Measurements from ENCODE around the gene SLC43A1.
"Not testable (repeated sequence)": the region's sequence is repeated elsewhere in the genome, so short reads cannot be mapped to it uniquely, and the experiment has no call there.

Gene SLC43A1

GRCh38 chr11:57515332-57516060, at the start of gene SLC43A1:
Gene SLC43A1, minus strand, starts transcription at chr11:57515702. Its CDS starts 1,591 bp downstream, at chr11:57514111.
- DNase-seq, result peak in 9 of 58 donors; percentile 4 to 37 (median 19)

- DNase-seq, result no peak
These were observed 47.1 kb upstream of the SLC43A1 start for GRCh38 chr11:57562596-57562995.

- no peak for DNase-seq
These were observed 44.6 kb upstream of the SLC43A1 start for GRCh38 chr11:57560146-57560545.

- no peak for DNase-seq
These were observed 40.5 kb upstream of the SLC43A1 start for GRCh38 chr11:57556041-57556440.

GRCh38 chr11:57555393-57555792, 39.9 kb upstream of the SLC43A1 start:
- no peak for DNase-seq

- DNase-seq, result no peak
These were observed 37.0 kb upstream of the SLC43A1 start for GRCh38 chr11:57552479-57552878.

- no peak for DNase-seq
These were observed 36.4 kb upstream of the SLC43A1 start for GRCh38 chr11:57551941-57552340.

GRCh38 chr11:57549983-57550382, 34.5 kb upstream of the SLC43A1 start:
- no peak for DNase-seq

GRCh38 chr11:57547854-57548377, 32.4 kb upstream of the SLC43A1 start:
- no peak for DNase-seq

- no peak for DNase-seq
These were observed 31.5 kb upstream of the SLC43A1 start for GRCh38 chr11:57546869-57547475.

GRCh38 chr11:57546451-57546850, 30.9 kb upstream of the SLC43A1 start:
- DNase-seq, result no peak

GRCh38 chr11:57545883-57546282, 30.4 kb upstream of the SLC43A1 start:
- no peak for DNase-seq

GRCh38 chr11:57544566-57544965, 29.1 kb upstream of the SLC43A1 start:
- no peak for DNase-seq

GRCh38 chr11:57543593-57543992, 28.1 kb upstream of the SLC43A1 start:
- DNase-seq, result no peak

GRCh38 chr11:57542582-57542981, 27.1 kb upstream of the SLC43A1 start:
- DNase-seq, result no peak

- no peak for DNase-seq
These were observed 25.7 kb upstream of the SLC43A1 start for GRCh38 chr11:57541169-57541568.

GRCh38 chr11:57539342-57539741, 23.8 kb upstream of the SLC43A1 start:
- no peak for DNase-seq

- no peak for DNase-seq
These were observed 21.6 kb upstream of the SLC43A1 start, which contains the start of gene SMTNL1 for GRCh38 chr11:57536947-57537619. Gene SMTNL1, plus strand, starts transcription at chr11:57537595. Its CDS starts 5,048 bp downstream, at chr11:57542643.

GRCh38 chr11:57534449-57534848, 18.9 kb upstream of the SLC43A1 start:
- not testable (repeated sequence) for DNase-seq

- peak; percentile 67 to 99 (median 94) for DNase-seq
These were observed 15.3 kb upstream of the SLC43A1 start, which contains the start of gene TIMM10 for GRCh38 chr11:57530596-57531507. Gene TIMM10, minus strand, starts transcription at chr11:57530754. Its CDS starts 565 bp downstream, at chr11:57530189.

- no peak for DNase-seq
These were observed 14.7 kb upstream of the SLC43A1 start for GRCh38 chr11:57530215-57530595.
